ENCODE data around the gene SHISA5.
"Not testable (repeated sequence)": the region's sequence is repeated elsewhere in the genome, so short reads cannot be mapped to it uniquely, and the experiment has no call there.

SHISA5 gene

DNA sequence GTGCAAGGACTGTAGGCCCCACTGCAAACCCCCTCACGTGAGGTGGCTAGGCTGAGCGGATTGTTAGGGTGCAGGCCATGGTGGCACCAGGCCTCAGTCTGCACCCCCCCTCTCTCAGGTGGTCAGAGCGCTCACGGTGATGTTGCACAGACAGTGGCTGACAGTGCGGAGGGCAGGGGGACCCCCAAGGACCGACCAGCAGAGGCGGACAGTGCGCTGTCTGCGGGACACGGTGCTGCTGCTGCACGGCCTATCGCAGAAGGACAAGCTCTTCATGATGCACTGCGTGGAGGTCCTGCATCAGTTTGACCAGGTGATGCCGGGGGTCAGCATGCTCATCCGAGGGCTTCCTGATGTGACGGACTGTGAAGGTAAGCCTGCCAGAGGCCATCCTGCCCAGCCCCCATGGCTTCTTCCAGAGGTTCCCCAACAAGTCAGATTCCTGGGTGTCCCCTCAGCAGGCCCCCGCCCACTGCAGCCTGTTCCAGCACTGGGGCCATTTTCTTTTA lies 39.2 kb downstream of the SHISA5 start:
- no peak for ATAC-seq
- no peak for TF ChIP-seq OSR1 (CRISPR knock-in tag; IDR thresholded peaks at IDR 0.05)
- TF ChIP-seq ZNF70 (CRISPR knock-in tag; IDR thresholded peaks at IDR 0.05), result no peak
- TF ChIP-seq, protein P1, sequence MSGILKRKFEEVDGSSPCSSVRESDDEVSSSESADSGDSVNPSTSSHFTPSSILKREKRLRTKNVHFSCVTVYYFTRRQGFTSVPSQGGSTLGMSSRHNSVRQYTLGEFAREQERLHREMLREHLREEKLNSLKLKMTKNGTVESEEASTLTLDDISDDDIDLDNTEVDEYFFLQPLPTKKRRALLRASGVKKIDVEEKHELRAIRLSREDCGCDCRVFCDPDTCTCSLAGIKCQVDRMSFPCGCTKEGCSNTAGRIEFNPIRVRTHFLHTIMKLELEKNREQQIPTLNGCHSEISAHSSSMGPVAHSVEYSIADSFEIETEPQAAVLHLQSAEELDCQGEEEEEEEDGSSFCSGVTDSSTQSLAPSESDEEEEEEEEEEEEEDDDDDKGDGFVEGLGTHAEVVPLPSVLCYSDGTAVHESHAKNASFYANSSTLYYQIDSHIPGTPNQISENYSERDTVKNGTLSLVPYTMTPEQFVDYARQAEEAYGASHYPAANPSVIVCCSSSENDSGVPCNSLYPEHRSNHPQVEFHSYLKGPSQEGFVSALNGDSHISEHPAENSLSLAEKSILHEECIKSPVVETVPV (CRISPR knock-in tag; IDR thresholded peaks at IDR 0.05), result no peak
- no peak for TF ChIP-seq SNAI2 (CRISPR knock-in tag; IDR thresholded peaks at IDR 0.05)
- TF ChIP-seq TCF4 (CRISPR knock-in tag; IDR thresholded peaks at IDR 0.05; ENCODE audit: borderline replicate concordance), result no peak
- TF ChIP-seq ARNTL (CRISPR knock-in tag; IDR thresholded peaks at IDR 0.05; ENCODE audit: borderline replicate concordance, low read depth), result no peak
- no peak for TF ChIP-seq RARB (CRISPR knock-in tag; IDR thresholded peaks at IDR 0.05)
- TF ChIP-seq GLIS3 (CRISPR knock-in tag; IDR thresholded peaks at IDR 0.05), result no peak
- no peak for TF ChIP-seq PPARA (CRISPR knock-in tag; IDR thresholded peaks at IDR 0.05; ENCODE audit: borderline replicate concordance)
- TF ChIP-seq ZFP30 (CRISPR knock-in tag; IDR thresholded peaks at IDR 0.05), result no peak
- TF ChIP-seq ISL1 (CRISPR knock-in tag; IDR thresholded peaks at IDR 0.05), result no peak
- TF ChIP-seq, protein P2, sequence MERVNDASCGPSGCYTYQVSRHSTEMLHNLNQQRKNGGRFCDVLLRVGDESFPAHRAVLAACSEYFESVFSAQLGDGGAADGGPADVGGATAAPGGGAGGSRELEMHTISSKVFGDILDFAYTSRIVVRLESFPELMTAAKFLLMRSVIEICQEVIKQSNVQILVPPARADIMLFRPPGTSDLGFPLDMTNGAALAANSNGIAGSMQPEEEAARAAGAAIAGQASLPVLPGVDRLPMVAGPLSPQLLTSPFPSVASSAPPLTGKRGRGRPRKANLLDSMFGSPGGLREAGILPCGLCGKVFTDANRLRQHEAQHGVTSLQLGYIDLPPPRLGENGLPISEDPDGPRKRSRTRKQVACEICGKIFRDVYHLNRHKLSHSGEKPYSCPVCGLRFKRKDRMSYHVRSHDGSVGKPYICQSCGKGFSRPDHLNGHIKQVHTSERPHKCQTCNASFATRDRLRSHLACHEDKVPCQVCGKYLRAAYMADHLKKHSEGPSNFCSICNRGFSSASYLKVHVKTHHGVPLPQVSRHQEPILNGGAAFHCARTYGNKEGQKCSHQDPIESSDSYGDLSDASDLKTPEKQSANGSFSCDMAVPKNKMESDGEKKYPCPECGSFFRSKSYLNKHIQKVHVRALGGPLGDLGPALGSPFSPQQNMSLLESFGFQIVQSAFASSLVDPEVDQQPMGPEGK (CRISPR knock-in tag; IDR thresholded peaks at IDR 0.05; ENCODE audit: borderline replicate concordance), result no peak

DNA sequence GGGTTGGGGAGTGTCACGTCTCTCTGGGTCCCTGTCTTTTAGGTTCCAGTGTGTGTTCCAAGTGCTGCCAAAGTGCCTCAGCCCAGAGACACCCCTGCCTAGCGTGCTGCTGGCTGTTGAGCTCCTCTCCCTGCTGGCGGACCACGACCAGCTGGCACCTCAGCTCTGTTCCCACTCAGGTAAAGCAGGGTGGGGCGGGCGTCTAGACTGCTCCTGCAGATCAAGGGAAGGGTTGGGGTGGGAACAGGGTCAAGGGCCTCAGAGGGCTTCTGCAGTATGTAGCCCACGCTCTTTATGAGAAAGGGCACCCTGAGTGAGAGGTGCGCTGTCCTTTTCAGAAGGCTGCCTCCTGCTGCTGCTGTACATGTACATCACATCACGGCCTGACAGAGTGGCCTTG lies 40.3 kb downstream of the SHISA5 start:
- no peak for TF ChIP-seq PPARA (CRISPR knock-in tag; IDR thresholded peaks at IDR 0.05; ENCODE audit: borderline replicate concordance)
- TF ChIP-seq ZC3H10 (CRISPR knock-in tag; IDR thresholded peaks at IDR 0.05), result no peak
- no peak for TF ChIP-seq ISL1 (CRISPR knock-in tag; IDR thresholded peaks at IDR 0.05)
- no peak for TF ChIP-seq BACH2 (CRISPR knock-in tag; IDR thresholded peaks at IDR 0.05; ENCODE audit: borderline replicate concordance)
- TF ChIP-seq, protein P1 (CRISPR knock-in tag; IDR thresholded peaks at IDR 0.05), result no peak
- TF ChIP-seq SNAI2 (CRISPR knock-in tag; IDR thresholded peaks at IDR 0.05), result no peak
- no peak for TF ChIP-seq ZNF8 (CRISPR knock-in tag; IDR thresholded peaks at IDR 0.05)
- no peak for TF ChIP-seq ZNF70 (CRISPR knock-in tag; IDR thresholded peaks at IDR 0.05)
- TF ChIP-seq, protein P3, sequence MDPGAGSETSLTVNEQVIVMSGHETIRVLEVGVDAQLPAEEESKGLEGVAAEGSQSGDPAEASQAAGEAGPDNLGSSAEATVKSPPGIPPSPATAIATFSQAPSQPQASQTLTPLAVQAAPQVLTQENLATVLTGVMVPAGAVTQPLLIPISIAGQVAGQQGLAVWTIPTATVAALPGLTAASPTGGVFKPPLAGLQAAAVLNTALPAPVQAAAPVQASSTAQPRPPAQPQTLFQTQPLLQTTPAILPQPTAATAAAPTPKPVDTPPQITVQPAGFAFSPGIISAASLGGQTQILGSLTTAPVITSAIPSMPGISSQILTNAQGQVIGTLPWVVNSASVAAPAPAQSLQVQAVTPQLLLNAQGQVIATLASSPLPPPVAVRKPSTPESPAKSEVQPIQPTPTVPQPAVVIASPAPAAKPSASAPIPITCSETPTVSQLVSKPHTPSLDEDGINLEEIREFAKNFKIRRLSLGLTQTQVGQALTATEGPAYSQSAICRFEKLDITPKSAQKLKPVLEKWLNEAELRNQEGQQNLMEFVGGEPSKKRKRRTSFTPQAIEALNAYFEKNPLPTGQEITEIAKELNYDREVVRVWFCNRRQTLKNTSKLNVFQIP (CRISPR knock-in tag; IDR thresholded peaks at IDR 0.05; ENCODE audit: borderline replicate concordance, low read depth), result no peak
- TF ChIP-seq ZFP30 (CRISPR knock-in tag; IDR thresholded peaks at IDR 0.05), result no peak
- no peak for TF ChIP-seq ZNF565 (CRISPR knock-in tag; conservative IDR thresholded peaks at IDR 0.05; ENCODE audit: low read depth)
- no peak for TF ChIP-seq ZFP3 (CRISPR knock-in tag; IDR thresholded peaks at IDR 0.05)
- TF ChIP-seq GLIS3 (CRISPR knock-in tag; IDR thresholded peaks at IDR 0.05), result no peak
- no peak for TF ChIP-seq ESRRG (CRISPR knock-in tag; IDR thresholded peaks at IDR 0.05)
- TF ChIP-seq ARNTL (CRISPR knock-in tag; IDR thresholded peaks at IDR 0.05; ENCODE audit: borderline replicate concordance, low read depth), result no peak
- no peak for TF ChIP-seq RARB (CRISPR knock-in tag; IDR thresholded peaks at IDR 0.05)
- ATAC-seq, result no peak

DNA sequence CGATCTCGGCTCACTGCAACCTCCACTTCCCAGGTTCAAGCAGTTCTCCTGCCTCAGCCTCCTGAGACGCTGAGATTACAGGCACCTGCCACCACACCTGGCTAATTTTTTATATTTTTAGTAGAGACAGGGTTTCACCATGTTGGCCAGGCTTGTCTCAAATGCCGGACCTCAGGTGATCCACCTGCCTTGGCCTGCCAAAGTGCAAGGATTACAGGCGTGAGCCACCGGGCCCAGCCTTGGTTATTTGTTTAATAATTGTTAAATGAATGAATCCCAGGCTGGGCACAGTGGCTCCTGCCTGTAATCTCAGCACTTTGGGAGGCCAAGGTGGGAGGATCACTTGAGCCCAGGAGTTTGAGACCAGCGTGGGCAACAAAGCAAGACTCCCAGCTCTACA lies 42.2 kb downstream of the SHISA5 start:
- not testable (repeated sequence) for ATAC-seq

DNA sequence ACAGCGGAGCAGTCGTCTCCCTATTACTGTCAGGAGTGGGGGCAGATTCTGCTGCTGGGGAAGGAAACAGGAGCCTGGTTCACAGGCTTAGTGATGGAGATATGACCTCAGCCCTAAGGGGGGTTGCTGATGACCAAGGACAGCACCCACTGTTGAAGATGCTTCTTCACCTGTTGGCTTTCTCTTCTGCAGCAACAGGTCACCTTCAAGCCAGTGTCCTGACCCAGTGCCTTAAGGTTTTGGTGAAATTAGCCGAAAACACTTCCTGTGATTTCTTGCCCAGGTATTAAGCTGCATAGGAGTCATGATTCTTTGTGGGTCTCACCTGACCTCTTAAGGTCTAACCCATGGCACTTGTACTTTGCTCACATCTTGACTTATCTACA lies 43.5 kb downstream of the SHISA5 start:
- TF ChIP-seq ZNF8 (CRISPR knock-in tag; IDR thresholded peaks at IDR 0.05) (no peak), ZFP30 (CRISPR knock-in tag; IDR thresholded peaks at IDR 0.05) (no peak), ISL1 (CRISPR knock-in tag; IDR thresholded peaks at IDR 0.05) (no peak), ZNF70 (CRISPR knock-in tag; IDR thresholded peaks at IDR 0.05) (no peak)
- TF ChIP-seq, protein P1 (CRISPR knock-in tag; IDR thresholded peaks at IDR 0.05), result no peak
- no peak for ATAC-seq

All from SK-N-SH treated with all-trans-retinoic acid at 6 μM for 48 hours (cell line).